ENCODE measurements around the gene HOXB13. TPM values are rescaled to one million over a fixed set of nuclear protein-coding genes. Genes with fewer than 3 reads are reported as not detected.

The HOXB13 gene
- polyA plus RNA-seq, 3 donors: not detected

Other genes starting within 250 kb of the HOXB13 start
- gene HOXB1, start 197.7 kb downstream of the HOXB13 start, polyA plus RNA-seq (ENCODE audit: insufficient read length in 3 of 3): under 1 TPM; 0.19 to 0.91 (median 0.27) TPM
- gene HOXB2, start 183.6 kb downstream of the HOXB13 start, polyA plus RNA-seq (ENCODE audit: insufficient read length in 3 of 3): 10 to 100 TPM; 42.7 to 52.5 (median 49.0) TPM
- gene HOXB4, start 150.4 kb downstream of the HOXB13 start, polyA plus RNA-seq (ENCODE audit: insufficient read length in 3 of 3): 10 to 100 TPM; 12.3 to 26.4 (median 15.6) TPM
- 100 to 1,000 TPM; 153 to 258 (median 169) TPM for gene HOXB3, start 138.5 kb downstream of the HOXB13 start, polyA plus RNA-seq (ENCODE audit: insufficient read length in 3 of 3)
- gene HOXB5, start 135.0 kb downstream of the HOXB13 start, polyA plus RNA-seq (ENCODE audit: insufficient read length in 3 of 3): 10 to 100 TPM; 30.0 to 58.2 (median 39.7) TPM
- 100 to 1,000 TPM in 2 of 3 donors, 10 to 100 TPM in 1; 78.6 to 173 (median 115) TPM for gene HOXB6, start 123.8 kb downstream of the HOXB13 start, polyA plus RNA-seq (ENCODE audit: insufficient read length in 3 of 3)
- gene HOXB7, start 117.7 kb downstream of the HOXB13 start, polyA plus RNA-seq (ENCODE audit: insufficient read length in 3 of 3): 10 to 100 TPM; 48.5 to 52.0 (median 48.5) TPM
- 10 to 100 TPM; 46.1 to 68.4 (median 55.6) TPM for gene HOXB8, start 113.5 kb downstream of the HOXB13 start, polyA plus RNA-seq (ENCODE audit: insufficient read length in 3 of 3)
- gene HOXB9, start 102.4 kb downstream of the HOXB13 start, polyA plus RNA-seq (ENCODE audit: insufficient read length in 3 of 3): 10 to 100 TPM; 68.7 to 88.7 (median 72.5) TPM
- not detected for gene PRAC1, start 6.2 kb downstream of the HOXB13 start, polyA plus RNA-seq (ENCODE audit: insufficient read length in 3 of 3)
- gene PRAC2, start 5.6 kb downstream of the HOXB13 start, polyA plus RNA-seq (ENCODE audit: insufficient read length in 3 of 3): not detected
- gene TTLL6, start 88.5 kb upstream of the HOXB13 start, polyA plus RNA-seq (ENCODE audit: insufficient read length in 3 of 3): under 1 TPM; 0.44 to 0.54 (median 0.52) TPM
- gene CALCOCO2, start 102.3 kb upstream of the HOXB13 start, polyA plus RNA-seq (ENCODE audit: insufficient read length in 3 of 3): 10 to 100 TPM; 71.9 to 83.7 (median 81.1) TPM
- 100 to 1,000 TPM; 138 to 156 (median 145) TPM for gene ATP5MC1, start 164.0 kb upstream of the HOXB13 start, polyA plus RNA-seq (ENCODE audit: insufficient read length in 3 of 3)
- gene UBE2Z, start 179.7 kb upstream of the HOXB13 start, polyA plus RNA-seq (ENCODE audit: insufficient read length in 3 of 3): 100 to 1,000 TPM in 1 of 3 donors, 10 to 100 TPM in 2; 95.4 to 103 (median 98.8) TPM
- gene SNF8, start 216.1 kb upstream of the HOXB13 start, polyA plus RNA-seq (ENCODE audit: insufficient read length in 3 of 3): 100 to 1,000 TPM; 103 to 112 (median 108) TPM
- not detected for gene GIP, start 239.8 kb upstream of the HOXB13 start, polyA plus RNA-seq (ENCODE audit: insufficient read length in 3 of 3)